ENCODE measurements around the gene PRRC2B.

The PRRC2B gene

DNA sequence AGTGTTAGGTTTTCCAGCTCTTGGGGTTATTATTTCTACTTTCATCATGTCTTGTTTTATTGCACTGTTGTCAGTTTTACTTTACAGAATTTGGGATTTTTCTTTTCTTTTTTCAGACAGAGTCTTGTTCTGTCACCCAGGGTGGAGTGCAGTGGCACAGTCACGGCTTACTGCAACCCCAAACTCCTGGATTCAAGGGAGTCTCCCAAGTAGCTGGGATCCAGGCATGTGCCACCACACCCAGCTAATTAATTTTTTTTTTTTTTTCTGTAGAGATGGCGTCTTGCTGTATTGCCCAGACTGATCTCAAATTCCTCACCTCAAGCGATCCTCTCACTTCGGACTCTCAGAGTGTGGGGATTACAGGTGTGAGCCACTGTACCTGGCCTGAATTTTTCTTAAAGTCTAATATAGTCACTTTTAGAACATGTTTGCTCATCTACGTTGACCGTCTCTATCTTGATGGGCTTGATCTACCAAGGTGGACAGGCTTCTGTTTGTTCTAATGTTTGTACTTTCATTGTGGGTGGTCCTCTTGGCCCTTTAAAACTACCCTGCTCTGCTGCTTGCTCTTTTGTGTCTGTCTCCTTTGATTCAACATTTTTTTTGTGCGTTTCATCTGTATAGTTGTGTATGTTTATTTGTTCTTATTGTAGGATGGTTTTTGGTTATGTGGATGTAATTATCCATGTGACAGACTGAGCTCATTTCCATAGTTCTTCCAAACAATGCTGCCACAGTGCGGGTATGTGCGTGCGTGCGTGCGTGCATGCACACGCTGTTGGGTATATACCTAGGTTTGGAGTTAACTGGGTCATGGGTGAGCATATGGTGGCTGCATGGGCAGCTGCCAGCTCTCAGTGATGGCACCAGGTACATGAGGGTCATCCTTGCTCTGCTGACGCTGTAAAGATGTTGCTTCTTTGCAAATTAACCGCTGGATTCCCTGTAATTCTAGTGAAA is 18.1 kb downstream of the PRRC2B start:
- no peak for DNase-seq

- DNase-seq, result no peak
These were observed 22.6 kb downstream of the PRRC2B start for GRCh38 chr9:131416509-131416908.

GRCh38 chr9:131417264-131418142 is 23.6 kb downstream of the PRRC2B start:
- DNase-seq, result no peak

- DNase-seq, result peak; percentile 74
These were observed 24.5 kb downstream of the PRRC2B start for GRCh38 chr9:131418143-131419025.

GRCh38 chr9:131419026-131419614 is 25.2 kb downstream of the PRRC2B start:
- no peak for DNase-seq

GRCh38 chr9:131419716-131420115 is 25.8 kb downstream of the PRRC2B start:
- no peak for DNase-seq

DNA sequence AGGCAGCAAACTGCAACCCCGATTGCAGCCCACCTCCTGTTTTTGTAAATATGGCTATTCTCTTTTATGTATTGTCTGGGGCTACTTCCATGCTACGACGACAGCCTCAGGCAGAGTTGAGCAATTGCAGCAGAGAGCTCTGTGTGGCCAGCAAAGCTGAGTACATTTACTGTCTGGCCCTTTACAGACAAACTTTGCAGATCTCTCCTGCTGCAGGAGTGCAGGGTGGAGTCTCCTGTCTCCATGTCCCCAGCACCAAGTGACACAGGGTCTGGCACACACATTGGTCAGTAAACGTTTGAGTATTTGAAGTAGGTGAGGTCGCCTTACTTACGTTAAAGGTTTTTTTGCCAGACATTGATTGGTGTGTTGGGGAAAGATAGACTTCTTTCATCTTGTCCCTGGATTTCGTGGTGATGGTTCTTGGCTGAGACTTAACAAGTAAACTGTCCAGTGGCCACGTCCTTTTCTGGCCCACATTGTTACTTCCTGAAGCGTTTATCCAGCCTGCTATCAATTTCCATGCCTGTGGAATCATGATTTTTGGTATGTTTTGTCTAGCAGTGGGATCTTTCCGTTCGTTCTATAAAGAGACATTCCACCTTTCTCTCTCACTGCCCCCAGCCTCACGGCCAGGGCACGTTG is 27.2 kb downstream of the PRRC2B start:
- no peak for DNase-seq

GRCh38 chr9:131421691-131422090 is 27.8 kb downstream of the PRRC2B start:
- DNase-seq, result no peak

GRCh38 chr9:131422241-131422792 is 28.4 kb downstream of the PRRC2B start:
- peak; percentile 58 for DNase-seq

DNA sequence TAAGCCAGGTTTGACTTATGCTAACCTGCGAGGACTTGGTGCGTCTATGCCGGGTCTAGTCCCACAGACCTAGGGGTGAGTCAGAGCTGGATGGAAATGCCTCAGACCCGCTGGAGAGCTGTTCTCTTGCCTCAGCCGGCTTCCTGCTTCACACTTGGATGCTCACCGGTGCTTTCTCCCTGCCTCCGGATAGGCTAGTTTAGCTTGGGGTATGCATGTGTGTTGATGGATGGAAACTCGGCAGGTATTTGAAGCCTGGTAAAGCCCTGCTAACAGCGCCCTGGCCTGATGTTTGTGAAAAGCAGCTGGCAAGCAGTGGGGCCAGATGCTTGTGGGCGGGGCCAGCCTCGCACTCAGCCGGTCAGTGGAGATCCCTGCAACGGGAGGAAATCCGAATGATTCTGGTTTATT is 29.3 kb downstream of the PRRC2B start:
- DNase-seq, result peak; percentile 35

DNA sequence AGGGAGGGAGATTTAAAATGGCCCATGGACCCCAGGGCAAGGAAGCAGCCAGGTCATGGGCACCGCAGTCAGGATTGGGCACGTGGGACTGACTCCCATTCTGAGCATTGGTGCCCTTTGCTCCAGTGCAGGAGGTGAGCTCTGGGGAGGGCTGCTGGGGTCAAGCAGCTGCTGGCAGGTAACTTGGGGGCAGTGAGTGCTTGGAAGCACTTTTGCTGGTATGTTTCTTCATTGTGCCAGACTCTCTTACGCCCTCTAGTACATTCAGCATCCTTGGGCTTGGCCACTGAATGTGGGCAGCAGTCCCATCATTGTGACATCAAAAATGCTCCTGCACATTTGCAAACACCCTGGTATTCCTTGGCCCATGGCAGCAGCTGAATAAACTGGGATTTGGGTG is 32.7 kb downstream of the PRRC2B start:
- DNase-seq, result no peak

GRCh38 chr9:131429121-131430012 is 35.5 kb downstream of the PRRC2B start:
- DNase-seq, result no peak

- no peak for DNase-seq
These were observed 38.2 kb downstream of the PRRC2B start for GRCh38 chr9:131432050-131432449.

DNA sequence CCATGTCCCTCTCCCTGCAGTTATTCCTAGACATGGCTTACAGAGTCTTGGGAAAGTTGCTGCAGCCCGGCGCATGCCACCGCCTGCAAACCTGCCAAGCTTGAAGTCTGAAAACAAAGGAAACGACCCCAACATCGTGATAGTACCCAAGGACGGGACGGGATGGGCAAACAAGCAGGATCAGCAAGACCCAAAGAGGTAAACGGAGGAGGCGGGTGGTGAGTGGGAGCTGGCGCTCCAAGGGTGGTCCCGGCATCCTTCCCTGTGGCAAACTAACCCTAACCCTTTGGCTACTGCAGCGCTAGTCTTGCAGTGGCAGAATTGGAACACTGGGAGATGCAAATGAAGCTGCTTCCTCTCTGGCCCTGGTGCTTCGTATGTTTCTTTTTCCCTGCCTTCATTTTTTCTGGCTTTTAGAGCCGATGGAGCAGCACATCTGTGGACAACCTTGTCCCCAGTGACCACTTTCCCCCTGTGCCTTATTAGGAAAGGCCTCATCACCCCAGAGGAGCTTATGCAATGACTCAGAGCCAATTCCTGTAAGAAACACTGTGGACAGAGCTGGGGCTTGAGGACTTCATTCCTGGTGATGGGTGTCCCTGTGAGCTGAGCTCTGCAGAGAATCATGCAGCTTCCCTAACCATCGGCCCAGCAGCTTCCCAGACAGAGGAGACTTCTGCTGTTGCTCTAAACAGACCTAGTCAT is 38.9 kb downstream of the PRRC2B start:
- no peak for DNase-seq

DNA sequence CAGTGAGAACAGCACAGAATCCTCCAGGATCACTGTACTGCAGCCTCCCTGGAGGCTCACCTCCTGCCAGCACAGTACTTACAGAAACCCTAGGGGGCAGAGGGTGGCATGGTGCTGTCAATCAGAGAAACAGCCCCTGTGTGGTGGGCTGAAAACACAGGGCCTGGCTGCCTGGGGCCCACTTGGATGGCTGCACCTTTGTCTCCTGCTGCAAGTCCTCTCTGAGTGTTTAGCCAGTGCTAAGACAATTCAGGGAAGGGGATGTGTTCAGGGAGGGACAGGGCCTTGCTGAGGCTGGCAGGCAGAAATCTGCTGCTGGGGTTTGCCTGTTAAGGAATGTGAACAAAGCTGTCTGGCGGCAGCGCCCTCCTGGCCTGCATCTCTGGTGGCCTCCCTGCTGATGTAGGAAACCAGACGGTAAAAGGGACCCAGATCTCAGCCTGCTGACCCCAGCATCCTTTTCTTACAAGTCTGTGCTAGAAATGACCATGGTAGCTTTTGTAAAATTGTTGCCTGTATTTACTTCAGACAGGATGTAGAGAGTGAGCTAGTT is 39.5 kb downstream of the PRRC2B start:
- DNase-seq, result no peak

DNA sequence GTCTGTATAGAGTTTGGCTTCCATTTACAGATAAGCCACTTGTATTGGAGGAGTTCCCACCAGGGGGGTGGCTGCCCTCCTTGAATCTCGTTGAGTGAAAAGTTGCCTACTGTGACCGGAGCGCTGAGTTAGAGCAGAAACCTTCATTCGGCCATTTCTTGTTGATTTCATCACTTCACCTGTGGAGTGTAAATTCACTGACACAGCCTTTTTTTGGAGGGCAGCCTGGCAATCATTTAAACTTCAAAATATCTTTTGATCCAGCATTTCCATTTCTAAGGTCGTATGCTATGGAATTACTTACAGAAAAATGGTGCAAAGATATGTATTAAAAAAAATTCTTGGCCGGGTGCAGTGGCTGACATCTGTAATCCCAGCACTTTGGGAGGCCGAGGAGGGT is 40.8 kb downstream of the PRRC2B start:
- DNase-seq, result no peak

DNA sequence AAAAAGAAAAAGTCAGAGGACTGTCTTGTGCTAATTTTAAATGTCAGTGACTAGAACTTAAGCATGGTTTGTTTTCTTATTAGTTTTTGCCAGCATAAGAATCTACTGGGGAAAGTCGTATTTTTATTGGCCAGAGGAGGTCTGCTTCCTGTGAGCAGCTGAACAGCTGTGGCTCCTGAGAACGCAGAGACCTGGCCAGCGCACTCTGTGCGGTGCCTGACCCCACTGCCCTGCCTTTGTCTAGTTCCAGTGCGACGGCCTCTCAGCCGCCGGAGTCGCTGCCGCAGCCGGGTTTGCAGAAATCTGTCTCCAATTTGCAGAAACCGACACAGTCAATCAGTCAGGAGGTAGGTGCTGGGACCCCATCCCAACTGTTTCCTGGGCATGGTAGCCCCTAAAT is 42.5 kb downstream of the PRRC2B start:
- DNase-seq, result no peak

DNA sequence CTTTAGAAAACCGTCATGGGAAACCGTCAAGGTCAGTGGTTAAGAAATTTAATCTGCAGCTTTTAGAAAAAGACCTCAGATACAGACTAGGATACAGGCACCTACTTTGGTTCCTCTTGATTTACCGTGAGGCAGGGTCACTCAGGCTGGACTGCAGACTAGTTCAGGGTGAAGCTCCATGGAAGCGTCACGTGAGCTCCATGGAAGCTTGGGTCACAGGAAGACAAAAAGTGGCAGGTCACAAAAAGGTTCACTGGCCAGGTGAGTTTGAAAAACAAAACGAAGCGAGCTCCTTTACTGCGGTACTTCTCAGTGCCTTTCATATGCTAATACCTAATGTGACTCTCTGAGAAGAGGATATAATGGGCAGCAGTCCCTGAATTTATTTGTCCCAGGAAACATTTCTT is 43.0 kb downstream of the PRRC2B start:
- no peak for DNase-seq

DNA sequence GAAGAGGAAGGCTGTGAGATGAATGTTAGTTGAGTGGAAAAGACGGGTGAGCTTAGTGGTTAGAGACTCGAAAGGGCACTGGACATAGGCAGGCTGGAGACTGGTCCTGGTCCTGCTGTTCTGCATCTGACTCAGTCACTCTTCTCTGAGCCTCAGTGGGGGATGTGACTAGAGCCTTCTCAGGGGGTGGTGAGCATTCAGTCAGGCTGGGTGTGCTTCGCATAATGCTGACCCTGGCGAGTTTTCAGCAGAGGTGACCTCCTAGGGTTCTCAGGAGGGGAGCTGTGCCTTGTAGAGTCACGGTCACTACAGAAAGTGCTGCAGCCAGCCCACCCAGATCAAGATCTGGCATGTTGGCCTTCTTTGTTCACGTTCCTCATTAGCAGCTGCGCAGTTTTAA is 44.3 kb downstream of the PRRC2B start:
- DNase-seq, result no peak

All from DMS153 (cell line).